ENCODE data around the gene GPR62.

Gene GPR62

GRCh38 chr3:51947215-51947900 is 7.8 kb upstream of the GPR62 start:
- no peak for DNase-seq (ENCODE audit: insufficient read length)
- TF ChIP-seq POLR2AphosphoS5 (IDR thresholded peaks at IDR 0.05; ENCODE audit: low read depth, low read length), result no peak
- TF ChIP-seq TAF1 (IDR thresholded peaks at IDR 0.05; ENCODE audit: borderline replicate concordance, low read depth, low read length), result no peak
- no peak for TF ChIP-seq POLR2A (IDR thresholded peaks at IDR 0.05; ENCODE audit: low read depth, low read length)
- no peak for FAIRE-seq

- no peak for TF ChIP-seq TAF1 (IDR thresholded peaks at IDR 0.05; ENCODE audit: borderline replicate concordance, low read depth, low read length)
- TF ChIP-seq POLR2A (IDR thresholded peaks at IDR 0.05; ENCODE audit: low read depth, low read length), result no peak
- TF ChIP-seq POLR2AphosphoS5 (IDR thresholded peaks at IDR 0.05; ENCODE audit: low read depth, low read length), result no peak
- FAIRE-seq (no peak), DNase-seq (ENCODE audit: insufficient read length) (no peak)
These were observed 7.1 kb upstream of the GPR62 start for GRCh38 chr3:51948016-51948580.

DNA sequence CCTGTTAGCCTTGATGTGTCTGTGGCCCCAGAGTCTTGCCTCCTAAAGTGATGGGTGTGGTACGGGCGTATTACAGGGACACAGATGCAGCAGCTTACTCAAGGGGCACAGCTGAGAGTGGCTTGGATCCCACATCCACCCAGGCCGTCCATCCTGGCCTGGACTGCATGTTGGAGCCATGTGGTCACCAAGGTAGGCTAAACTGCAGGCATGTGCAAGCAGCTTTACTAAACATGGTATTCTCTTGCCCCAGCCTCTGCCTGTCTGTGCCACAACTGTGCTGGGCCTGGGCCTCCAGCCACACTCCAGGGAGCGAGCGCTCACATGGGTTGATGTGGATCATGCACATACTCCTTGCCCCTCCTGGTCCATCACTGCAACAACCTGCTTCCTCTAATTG is 6.1 kb upstream of the GPR62 start:
- FAIRE-seq (no peak), DNase-seq (ENCODE audit: insufficient read length) (no peak)
- TF ChIP-seq TAF1 (IDR thresholded peaks at IDR 0.05; ENCODE audit: borderline replicate concordance, low read depth, low read length) (no peak), POLR2A (IDR thresholded peaks at IDR 0.05; ENCODE audit: low read depth, low read length) (no peak), POLR2AphosphoS5 (IDR thresholded peaks at IDR 0.05; ENCODE audit: low read depth, low read length) (no peak)

DNA sequence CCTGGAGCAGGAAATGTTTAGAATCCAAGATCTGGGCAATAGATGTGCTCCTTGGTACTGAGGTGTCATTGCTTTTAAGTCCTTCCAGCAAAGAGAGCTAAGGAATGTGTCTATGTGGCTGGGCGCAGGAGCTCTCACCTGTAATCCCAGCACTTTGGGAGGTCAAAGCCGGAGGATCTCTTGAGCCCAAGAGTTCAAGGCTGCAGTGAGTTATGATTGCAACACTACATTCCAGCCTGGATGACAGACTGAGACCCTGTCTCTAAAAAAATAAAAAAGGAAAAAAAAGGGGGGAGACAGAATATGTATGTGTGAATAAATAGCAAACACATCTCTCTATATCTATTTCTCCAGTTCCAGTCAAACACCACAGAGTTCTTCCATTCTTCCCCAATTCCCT is 4.3 kb upstream of the GPR62 start:
- no peak for FAIRE-seq
- TF ChIP-seq TAF1 (IDR thresholded peaks at IDR 0.05; ENCODE audit: borderline replicate concordance, low read depth, low read length) (no peak), POLR2A (IDR thresholded peaks at IDR 0.05; ENCODE audit: low read depth, low read length) (no peak), POLR2AphosphoS5 (IDR thresholded peaks at IDR 0.05; ENCODE audit: low read depth, low read length) (no peak)
- DNase-seq (ENCODE audit: insufficient read length), result no peak

DNA sequence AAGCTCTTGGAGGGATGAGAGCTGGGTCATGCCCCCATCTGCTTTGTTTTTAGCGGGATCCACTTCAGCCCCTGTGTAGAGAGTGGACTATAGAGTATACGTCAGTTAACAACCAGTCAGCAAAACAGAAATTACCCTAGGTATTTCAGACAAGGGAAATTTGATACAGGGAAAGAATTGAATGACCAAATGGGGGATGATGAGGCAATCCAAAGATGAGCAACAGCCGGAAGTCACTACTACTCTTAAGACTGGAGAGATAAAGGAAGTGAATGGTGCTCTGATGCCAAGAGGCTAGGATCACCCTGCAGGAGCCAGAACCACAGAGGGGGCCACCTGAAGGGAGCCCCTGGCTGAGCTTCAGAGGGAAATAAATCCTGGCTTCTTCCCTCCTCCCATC is 1.7 kb upstream of the GPR62 start:
- DNase-seq (ENCODE audit: insufficient read length) (no peak), FAIRE-seq (no peak)
- TF ChIP-seq POLR2AphosphoS5 (IDR thresholded peaks at IDR 0.05; ENCODE audit: low read depth, low read length) (no peak), TAF1 (IDR thresholded peaks at IDR 0.05; ENCODE audit: borderline replicate concordance, low read depth, low read length) (no peak), POLR2A (IDR thresholded peaks at IDR 0.05; ENCODE audit: low read depth, low read length) (no peak)

- DNase-seq (ENCODE audit: insufficient read length), result no peak
- FAIRE-seq, result no peak
- no peak for TF ChIP-seq POLR2AphosphoS5 (IDR thresholded peaks at IDR 0.05; ENCODE audit: low read depth, low read length)
- no peak for TF ChIP-seq POLR2A (IDR thresholded peaks at IDR 0.05; ENCODE audit: low read depth, low read length)
- TF ChIP-seq TAF1 (IDR thresholded peaks at IDR 0.05; ENCODE audit: borderline replicate concordance, low read depth, low read length), result no peak
These were observed 1.1 kb upstream of the GPR62 start for GRCh38 chr3:51954105-51954504.

GRCh38 chr3:51954713-51955112 is 468 bp upstream of the GPR62 start:
- DNase-seq (ENCODE audit: insufficient read length) (no peak), FAIRE-seq (no peak)
- TF ChIP-seq POLR2AphosphoS5 (IDR thresholded peaks at IDR 0.05; ENCODE audit: low read depth, low read length), result no peak
- no peak for TF ChIP-seq TAF1 (IDR thresholded peaks at IDR 0.05; ENCODE audit: borderline replicate concordance, low read depth, low read length)
- TF ChIP-seq POLR2A (IDR thresholded peaks at IDR 0.05; ENCODE audit: low read depth, low read length), result no peak

DNA sequence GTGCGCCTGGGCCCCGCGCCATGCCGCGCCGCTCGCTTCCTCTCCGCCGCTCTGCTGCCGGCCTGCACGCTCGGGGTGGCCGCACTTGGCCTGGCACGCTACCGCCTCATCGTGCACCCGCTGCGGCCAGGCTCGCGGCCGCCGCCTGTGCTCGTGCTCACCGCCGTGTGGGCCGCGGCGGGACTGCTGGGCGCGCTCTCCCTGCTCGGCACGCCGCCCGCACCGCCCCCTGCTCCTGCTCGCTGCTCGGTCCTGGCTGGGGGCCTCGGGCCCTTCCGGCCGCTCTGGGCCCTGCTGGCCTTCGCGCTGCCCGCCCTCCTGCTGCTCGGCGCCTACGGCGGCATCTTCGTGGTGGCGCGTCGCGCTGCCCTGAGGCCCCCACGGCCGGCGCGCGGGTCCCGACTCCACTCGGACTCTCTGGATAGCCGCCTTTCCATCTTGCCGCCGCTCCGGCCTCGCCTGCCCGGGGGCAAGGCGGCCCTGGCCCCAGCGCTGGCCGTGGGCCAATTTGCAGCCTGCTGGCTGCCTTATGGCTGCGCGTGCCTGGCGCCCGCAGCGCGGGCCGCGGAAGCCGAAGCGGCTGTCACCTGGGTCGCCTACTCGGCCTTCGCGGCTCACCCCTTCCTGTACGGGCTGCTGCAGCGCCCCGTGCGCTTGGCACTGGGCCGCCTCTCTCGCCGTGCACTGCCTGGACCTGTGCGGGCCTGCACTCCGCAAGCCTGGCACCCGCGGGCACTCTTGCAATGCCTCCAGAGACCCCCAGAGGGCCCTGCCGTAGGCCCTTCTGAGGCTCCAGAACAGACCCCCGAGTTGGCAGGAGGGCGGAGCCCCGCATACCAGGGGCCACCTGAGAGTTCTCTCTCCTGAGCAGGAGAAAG is 951 bp downstream of the GPR62 start:
- FAIRE-seq (no peak), DNase-seq (ENCODE audit: insufficient read length) (no peak)
- TF ChIP-seq POLR2AphosphoS5 (IDR thresholded peaks at IDR 0.05; ENCODE audit: low read depth, low read length), result no peak
- no peak for TF ChIP-seq TAF1 (IDR thresholded peaks at IDR 0.05; ENCODE audit: borderline replicate concordance, low read depth, low read length)
- TF ChIP-seq POLR2A (IDR thresholded peaks at IDR 0.05; ENCODE audit: low read depth, low read length), result no peak

DNA sequence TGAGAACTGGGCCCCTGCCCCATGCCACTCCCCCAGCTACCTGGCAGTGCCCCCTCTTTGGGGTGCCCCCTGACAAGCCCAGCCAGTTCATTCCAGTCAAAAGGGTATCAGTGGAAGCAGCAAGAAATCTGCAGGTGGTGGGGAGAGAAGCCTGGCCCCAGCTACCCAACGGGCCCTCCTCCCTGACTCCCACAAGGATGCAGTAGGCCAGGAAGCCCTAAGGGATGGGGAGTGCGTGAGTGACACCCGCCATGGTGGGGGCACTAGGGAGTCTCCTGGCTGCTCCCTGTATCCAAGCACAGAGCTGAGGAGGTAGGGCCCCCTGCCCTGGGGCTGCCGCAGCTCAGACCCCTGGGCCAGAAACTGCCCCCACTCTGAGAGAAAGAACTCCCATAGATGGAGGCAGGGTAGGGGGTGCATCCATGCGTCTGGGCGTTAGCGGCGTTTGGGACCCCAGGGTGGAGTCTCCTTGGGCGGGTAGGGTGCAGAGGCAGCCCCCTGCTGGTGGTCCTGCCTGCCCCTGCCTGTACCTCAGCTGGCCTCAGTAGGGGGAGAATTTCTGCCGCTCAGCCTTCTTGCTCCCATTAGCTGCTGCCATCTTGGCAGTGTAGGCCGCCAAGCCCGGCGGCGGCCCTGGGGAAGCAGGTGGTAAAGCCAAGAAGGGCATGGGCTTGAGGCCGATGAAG is 2.5 kb downstream of the GPR62 start:
- DNase-seq (ENCODE audit: insufficient read length) (no peak), FAIRE-seq (no peak)
- TF ChIP-seq POLR2A (IDR thresholded peaks at IDR 0.05; ENCODE audit: low read depth, low read length) (no peak), TAF1 (IDR thresholded peaks at IDR 0.05; ENCODE audit: borderline replicate concordance, low read depth, low read length) (no peak), POLR2AphosphoS5 (IDR thresholded peaks at IDR 0.05; ENCODE audit: low read depth, low read length) (no peak)

DNA sequence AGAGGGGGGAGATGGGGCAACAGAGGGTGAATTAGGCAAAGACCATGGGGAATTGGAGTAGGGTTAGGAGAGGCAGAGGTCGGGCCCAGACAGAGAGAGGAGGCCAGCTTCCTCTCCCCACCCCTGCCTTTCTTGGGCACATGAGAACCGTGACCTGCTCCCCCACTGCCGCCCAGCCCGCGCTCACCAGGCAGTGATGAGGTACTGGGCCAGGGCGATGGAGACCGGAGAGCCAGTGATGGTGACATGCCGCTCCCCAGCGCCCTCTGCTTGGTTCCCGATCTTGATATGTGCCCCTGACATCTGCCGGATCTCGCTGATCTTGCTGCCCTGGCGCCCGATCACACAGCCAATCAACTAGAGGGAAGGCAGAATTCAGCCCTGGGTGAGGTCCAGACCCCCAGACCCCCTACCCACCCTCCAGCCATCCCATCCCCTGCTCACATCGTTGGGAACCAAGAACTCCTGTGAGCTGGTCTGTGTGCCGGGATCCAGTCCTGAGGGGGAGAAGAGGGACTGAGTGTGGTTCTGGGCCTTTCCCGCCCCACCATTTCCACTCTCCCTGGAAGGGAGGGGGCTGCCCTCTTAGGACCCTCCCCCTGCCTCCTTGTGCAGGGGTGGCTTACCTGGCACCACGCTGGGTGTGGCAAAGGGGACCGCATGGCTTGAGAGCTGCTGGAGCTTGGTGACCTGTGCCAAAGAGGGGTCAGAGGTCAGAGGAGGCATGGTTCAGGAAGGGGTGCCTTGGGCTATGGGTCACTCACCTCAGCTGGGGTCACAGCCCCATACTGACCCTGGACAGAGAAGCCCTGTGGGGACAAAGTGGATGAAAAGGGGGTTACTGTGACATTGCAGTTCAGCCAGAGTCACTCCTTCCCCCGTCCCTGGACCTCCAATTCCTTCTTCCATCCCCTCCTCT is 3.7 kb downstream of the GPR62 start:
- no peak for FAIRE-seq
- TF ChIP-seq TAF1 (IDR thresholded peaks at IDR 0.05; ENCODE audit: borderline replicate concordance, low read depth, low read length) (no peak), POLR2A (IDR thresholded peaks at IDR 0.05; ENCODE audit: low read depth, low read length) (no peak)
- no peak for DNase-seq (ENCODE audit: insufficient read length)
